H9 (cell line): Measurements from ENCODE around the gene CDH13. TPM values are rescaled to one million over a fixed set of nuclear protein-coding genes. Genes with fewer than 3 reads are reported as not detected.

Experiments
- DNase-seq: peaks from one replicate; pipeline ENCODE4 v3.0.0-alpha.2; 2017
- H2AFZ ChIP-seq: one replicate; pipeline ENCODE4 v1.6.1; 2013; ENCODE audit warnings: mild to moderate bottlenecking, low read length, control low read depth, moderate library complexity
- H2AK5ac ChIP-seq: 2 replicates; pipeline ENCODE4 v1.6.1; 2013; ENCODE audit warnings: low read length, control low read depth, mixed read lengths; ENCODE audit not compliant: insufficient read length
- H2BK120ac ChIP-seq: one replicate; pipeline ENCODE4 v1.6.1; 2013; ENCODE audit warnings: low read depth, mild to moderate bottlenecking, low read length, control low read depth, inconsistent platforms; ENCODE audit not compliant: poor library complexity, severe bottlenecking
- H2BK12ac ChIP-seq: 2 replicates; pipeline ENCODE4 v1.6.1; 2013; ENCODE audit warnings: low read length, control low read depth, mixed read lengths, low read depth; ENCODE audit not compliant: insufficient read length
- H2BK15ac ChIP-seq: 2 replicates; pipeline ENCODE4 v1.6.1; 2013; ENCODE audit warnings: low read depth, low read length, control low read depth
- H2BK20ac ChIP-seq: one replicate; pipeline ENCODE4 v1.6.1; 2013; ENCODE audit warnings: low read depth, mild to moderate bottlenecking, low read length, control low read depth, inconsistent platforms; ENCODE audit not compliant: poor library complexity, severe bottlenecking
- H2BK5ac ChIP-seq: 2 replicates; pipeline ENCODE4 v1.6.1; 2013; ENCODE audit warnings: low read length, control low read depth, mixed read lengths; ENCODE audit not compliant: insufficient read length
- H3K14ac ChIP-seq: 2 replicates; pipeline ENCODE4 v1.6.1; 2013; ENCODE audit warnings: low read length, control low read depth; ENCODE audit not compliant: insufficient read depth
- H3K18ac ChIP-seq: 2 replicates; pipeline ENCODE4 v1.6.1; 2013; ENCODE audit warnings: low read depth, mild to moderate bottlenecking, mixed read lengths, low read length, control low read depth; ENCODE audit not compliant: insufficient read length
- H3K23ac ChIP-seq: 2 replicates; pipeline ENCODE4 v1.6.1; 2013; ENCODE audit warnings: low read length, control low read depth, mixed read lengths, low read depth; ENCODE audit not compliant: insufficient read length
- H3K23me2 ChIP-seq: 2 replicates; pipeline ENCODE4 v1.6.1; 2013; ENCODE audit warnings: low read depth, mild to moderate bottlenecking, mixed read lengths, low read length, control low read depth; ENCODE audit not compliant: insufficient read length, poor library complexity, severe bottlenecking
- H3K27ac ChIP-seq: 2 replicates; pipeline ENCODE4 v1.5.1; 2013; ENCODE audit warnings: low read length, control low read depth, mixed read lengths, low read depth; ENCODE audit not compliant: insufficient read length
- H3K27me3 ChIP-seq: 2 replicates; pipeline ENCODE4 v1.6.1; 2013; ENCODE audit warnings: low read length, control low read depth, inconsistent platforms; ENCODE audit not compliant: insufficient read depth
- H3K4ac ChIP-seq: 2 replicates; pipeline ENCODE4 v1.6.1; 2013; ENCODE audit warnings: low read depth, mild to moderate bottlenecking, control low read depth, inconsistent platforms, low read length, moderate library complexity
- H3K4me1 ChIP-seq: 2 replicates; pipeline ENCODE4 v1.6.1; 2013; ENCODE audit warnings: low read length, control low read depth, inconsistent platforms; ENCODE audit not compliant: insufficient read depth
- H3K4me2 ChIP-seq: 2 replicates; pipeline ENCODE4 v1.6.1; 2013; ENCODE audit warnings: low read length, control low read depth, mixed read lengths; ENCODE audit not compliant: insufficient read length, insufficient read depth
- H3K56ac ChIP-seq: 2 replicates; pipeline ENCODE4 v1.6.1; 2013; ENCODE audit warnings: low read depth, mild to moderate bottlenecking, mixed read lengths, low read length, control low read depth; ENCODE audit not compliant: insufficient read length
- H3K79me1 ChIP-seq: 2 replicates; pipeline ENCODE4 v1.6.1; 2013; ENCODE audit warnings: low read depth, mild to moderate bottlenecking, moderate library complexity, low read length, control low read depth, inconsistent platforms; ENCODE audit not compliant: insufficient read depth, poor library complexity, severe bottlenecking
- H3K79me2 ChIP-seq: 2 replicates; pipeline ENCODE4 v1.6.1; 2013; ENCODE audit warnings: low read length, control low read depth, inconsistent platforms; ENCODE audit not compliant: insufficient read depth
- H3K9ac ChIP-seq: 2 replicates; pipeline ENCODE4 v1.6.1; 2013; ENCODE audit warnings: low read length, control low read depth, mixed read lengths; ENCODE audit not compliant: insufficient read length; ENCODE audit errors: extremely low read depth
- H3K9me3 ChIP-seq: one replicate; pipeline ENCODE4 v1.6.1; 2013; ENCODE audit warnings: low read depth, low read length, inconsistent platforms; ENCODE audit not compliant: control insufficient read depth
- H3T11ph ChIP-seq: one replicate; pipeline ENCODE4 v1.6.1; 2013; ENCODE audit warnings: mild to moderate bottlenecking, low read length, control low read depth, inconsistent platforms
- H4K20me1 ChIP-seq: one replicate; pipeline ENCODE4 v1.6.1; 2013; ENCODE audit not compliant: control insufficient read depth, insufficient read length, insufficient read depth
- H4K5ac ChIP-seq: 2 replicates; pipeline ENCODE4 v1.6.1; 2013; ENCODE audit warnings: low read depth, mild to moderate bottlenecking, mixed read lengths, low read length, control low read depth; ENCODE audit not compliant: insufficient read length
- H4K8ac ChIP-seq: replicated peaks from 2 replicates; pipeline ENCODE4 v1.6.1; 2013; ENCODE audit warnings: low read length, control low read depth, mixed read lengths, low read depth; ENCODE audit not compliant: insufficient read length
- H4K91ac ChIP-seq: 2 replicates; pipeline ENCODE4 v1.6.1; 2013; ENCODE audit warnings: low read depth, mild to moderate bottlenecking, moderate library complexity, mixed read lengths, low read length, control low read depth; ENCODE audit not compliant: insufficient read length
- H3K27ac Mint-ChIP-seq, 3 experiments: 2 replicates in 2 of 3; 3 replicates in 1 of 3; pipeline ENCODE4 v1.8.0; 2020 to 2021; ENCODE audit warnings: mixed read lengths in 3 of 3, mild to moderate bottlenecking in 1 of 3, moderate library complexity in 1 of 3
- H3K27me3 Mint-ChIP-seq: 2 replicates; pipeline ENCODE4 v1.8.0; 2021; ENCODE audit warnings: low read depth, mild to moderate bottlenecking, moderate library complexity, mixed read lengths
- H3K36me3 Mint-ChIP-seq, 3 experiments: 2 replicates in 2 of 3; 3 replicates in 1 of 3; pipeline ENCODE4 v1.8.0; 2020 to 2021; ENCODE audit warnings: low read depth in 3 of 3, mixed read lengths in 3 of 3; ENCODE audit not compliant: insufficient read depth in 1 of 3
- H3K4me1 Mint-ChIP-seq, 2 experiments: 2 replicates each; pipeline ENCODE4 v1.8.0; 2020; ENCODE audit warnings: mixed read lengths in 2 of 2
- H3K4me3 Mint-ChIP-seq, 2 experiments: 2 replicates in 1 of 2; 3 replicates in 1 of 2; pipeline ENCODE4 v1.8.0; 2020 to 2021; ENCODE audit warnings: mild to moderate bottlenecking in 2 of 2, mixed read lengths in 2 of 2, moderate library complexity in 1 of 2
- H3K9me3 Mint-ChIP-seq, 2 experiments: 2 replicates in 1 of 2; 3 replicates in 1 of 2; pipeline ENCODE4 v1.8.0; 2020; ENCODE audit warnings: mild to moderate bottlenecking in 2 of 2, mixed read lengths in 2 of 2, moderate library complexity in 1 of 2
- CTCF ChIP-seq: fragments of 200-600 bp; sonication (generic); conservative IDR thresholded peaks from 3 replicates; pipeline ENCODE4 v1.8.0; 2021; ENCODE audit warnings: antibody characterized with exemption, mild to moderate bottlenecking
- WGBS: extraction: QIAGEN DNeasy Blood & Tissue Kit; methylation state at CpG from one replicate; pipeline ENCODE4 v1.1.7; 2013; ENCODE audit warnings: missing lambda C conversion rate, low lambda C conversion rate, mixed read lengths; ENCODE audit not compliant: insufficient read length; ENCODE audit errors: extremely low coverage; 5-methylcytosine and 5-hydroxymethylcytosine counted together
- total RNA-seq: library from RNA; stranded (reverse); gene quantifications from 2 replicates; pipeline ENCODE4 v1.2.1, GENCODE V29; 2021

The CDH13 gene
- total RNA-seq, 1 experiment from 2014 or later = 1.5 TPM

- H3K23me2 ChIP-seq = no peaks in the 10 kb centered on the region
- H2BK15ac ChIP-seq = no peak overlapping the region
- WGBS = no CpG with 5 or more reads among the region's 5 CpGs
- no peak overlapping the region for H3K56ac ChIP-seq
- Mint-ChIP-seq H3K27ac (no peak overlapping the region), H3K9me3 (no peaks in the 10 kb centered on the region), H3K36me3 (no peaks in the 10 kb centered on the region), H3K27me3 (no peaks in the 10 kb centered on the region; the same call in 1 of the 2 replicates), H3K4me3 (no peak overlapping the region), H3K4me1 (peaks cover 6% of the 10 kb centered on the region in 2 experiments)
- no peaks in the 10 kb centered on the region for H4K20me1 ChIP-seq
- no peak for TF ChIP-seq CTCF
- H3T11ph ChIP-seq = no peak overlapping the region
- H3K4ac ChIP-seq = no peak overlapping the region
- H3K27me3 ChIP-seq = no peaks in the 10 kb centered on the region
- no peak overlapping the region for H3K14ac ChIP-seq
- no peak overlapping the region for H2BK12ac ChIP-seq
- no peak overlapping the region for H3K18ac ChIP-seq
- no peak overlapping the region for H2AFZ ChIP-seq
- H2AK5ac ChIP-seq = no peak overlapping the region
- no peak overlapping the region for H2BK5ac ChIP-seq
- H3K4me1 ChIP-seq = no peaks in the 10 kb centered on the region
- no peaks in the 10 kb centered on the region for H3K79me1 ChIP-seq
- H3K79me2 ChIP-seq = no peaks in the 10 kb centered on the region
- H4K91ac ChIP-seq = no peak overlapping the region
- no peaks in the 10 kb centered on the region for H3K9me3 ChIP-seq
- no peak overlapping the region for H2BK120ac ChIP-seq
- no peak overlapping the region for H3K27ac ChIP-seq
- no peak overlapping the region for H3K9ac ChIP-seq
- no peak for DNase-seq
- no peak overlapping the region for H4K8ac ChIP-seq
- no peak overlapping the region for H2BK20ac ChIP-seq
- no peak overlapping the region for H4K5ac ChIP-seq
- H3K4me2 ChIP-seq = no peak overlapping the region
- H3K23ac ChIP-seq = no peak overlapping the region
Measured at GRCh38 chr16:83348991-83349390, 722.2 kb downstream of the CDH13 start.
